Fibroblast of lung (primary cell): Measurements from ENCODE around the gene IGF1R. TPM values are rescaled to one million over a fixed set of nuclear protein-coding genes. Genes with fewer than 3 reads are reported as not detected.
A peak's percentile ranks its signal among the peaks of the same experiment; 100 is the strongest.

Source experiments
- DNase-seq, 2 donors: peaks; one replicate each; pipeline versions ENCODE4 v3.0.0 to v3.0.0-alpha.2; 2010; ENCODE audit warnings: low read depth in 2 of 2
- H2AFZ ChIP-seq: 2 replicates; pipeline ENCODE4 v1.5.1; 2012; ENCODE audit warnings: low read length, control low read depth, inconsistent platforms
- H3K27ac ChIP-seq: 2 replicates; pipeline ENCODE4 v1.5.1; 2011; ENCODE audit warnings: low read length, control low read depth; ENCODE audit not compliant: insufficient read depth
- H3K27me3 ChIP-seq: 2 replicates; pipeline ENCODE4 v1.5.1; 2011; ENCODE audit warnings: mild to moderate bottlenecking, low read length; ENCODE audit not compliant: control insufficient read depth, insufficient read depth
- H3K36me3 ChIP-seq: 2 replicates; pipeline ENCODE4 v1.5.1; 2011; ENCODE audit warnings: low read length; ENCODE audit not compliant: control insufficient read depth, insufficient read depth
- H3K4me1 ChIP-seq: 2 replicates; pipeline ENCODE4 v1.5.1; 2011; ENCODE audit warnings: low read length; ENCODE audit not compliant: control insufficient read depth, insufficient read depth; ENCODE audit errors: extremely low read depth
- H3K4me2 ChIP-seq: 2 replicates; pipeline ENCODE4 v1.5.1; 2011; ENCODE audit warnings: low read length, control low read depth; ENCODE audit not compliant: insufficient read depth; ENCODE audit errors: extremely low read depth
- H3K4me3 ChIP-seq, 4 experiments: fragments of 200-600 bp in 1 of 4; sonication (generic) in 1 of 4; replicated peaks in 1 of 4; 2 replicates each; pipeline ENCODE4 v1.5.1; 2011 to 2016; ENCODE audit warnings: low read length in 4 of 4, low read depth in 3 of 4, mild to moderate bottlenecking in 3 of 4, control low read depth in 2 of 4, inconsistent platforms in 1 of 4, mixed read lengths in 1 of 4; ENCODE audit not compliant: insufficient read depth in 1 of 4; ENCODE audit errors: control extremely low read depth in 1 of 4
- H3K79me2 ChIP-seq: 2 replicates; pipeline ENCODE4 v1.5.1; 2012; ENCODE audit warnings: mild to moderate bottlenecking, low read length, inconsistent platforms; ENCODE audit not compliant: control insufficient read depth, insufficient read depth
- H3K9ac ChIP-seq: 2 replicates; pipeline ENCODE4 v1.5.1; 2011; ENCODE audit warnings: mild to moderate bottlenecking, low read length, control low read depth; ENCODE audit not compliant: insufficient read depth
- H3K9me3 ChIP-seq: 2 replicates; pipeline ENCODE4 v1.5.1; 2012; ENCODE audit warnings: low read depth, low read length; ENCODE audit not compliant: control insufficient read depth, insufficient read depth
- H4K20me1 ChIP-seq: 2 replicates; pipeline ENCODE4 v1.5.1; 2011; ENCODE audit warnings: low read length; ENCODE audit not compliant: control insufficient read depth, insufficient read depth; ENCODE audit errors: extremely low read depth
- CTCF ChIP-seq, 2 donors: IDR thresholded peaks in 1 of 2; conservative IDR thresholded peaks in 1 of 2; 1 replicate in 1 of 2; 2 replicates in 1 of 2; pipeline ENCODE4 v1.5.1; 2011 to 2012; ENCODE audit warnings: low read length in 2 of 2, control low read depth in 1 of 2, inconsistent platforms in 1 of 2, low read depth in 1 of 2, mild to moderate bottlenecking in 1 of 2
- EZH2 ChIP-seq: IDR thresholded peaks from 2 replicates; pipeline ENCODE4 v1.5.1; 2012; ENCODE audit warnings: low read length, control low read depth, mild to moderate bottlenecking; ENCODE audit errors: missing control alignments
- polyA plus RNA-seq, 2 donors: library from polyadenylated mRNA; depleted of rRNA in 1 of 2; stranded (reverse) in 1 of 2; unstranded in 1 of 2; fragments of >200 nt; gene quantifications; 2 replicates each; pipeline ENCODE4 v1.2.1, GENCODE V29; 2011 to 2012; ENCODE audit warnings: missing spikeins in 1 of 2
- total RNA-seq: library from RNA; depleted of rRNA; stranded (reverse); fragments of >200 nt; gene quantifications from 2 replicates; pipeline ENCODE4 v1.2.1, GENCODE V29; 2014

IGF1R gene
- total and polyA plus RNA-seq, 2 donors (not counting 1 experiment from before 2014, with no cell fraction given) = 14.6 to 28.6 TPM

GRCh38 chr15:98727115-98728040, 79.0 kb downstream of the IGF1R start:
- Histone ChIP-seq H3K9me3 (no peaks in the 10 kb centered on the region), H3K79me2 (peaks cover 54% of the 10 kb centered on the region), H3K4me2 (peak overlapping the region; percentile 77), H3K27me3 (no peaks in the 10 kb centered on the region), H3K4me1 (peaks cover 20% of the 10 kb centered on the region), H2AFZ (no peak overlapping the region), H3K4me3 (peak overlapping the region in 3 of 4 experiments; percentile 10 to 36 (median 12)), H3K27ac (peak overlapping the region; percentile 95), H3K36me3 (no peaks in the 10 kb centered on the region), H3K9ac (peak overlapping the region; percentile 23), H4K20me1 (no peaks in the 10 kb centered on the region)
- TF ChIP-seq EZH2 (no peak), CTCF (conservative IDR thresholded peaks at IDR 0.05 in 1 of 2, IDR thresholded peaks at IDR 0.05 in 1 of 2; ENCODE audit: low read depth in 1 of 2, low read length in 2 of 2) (no peak)
- DNase-seq = peak; percentile 91 to 98

GRCh38 chr15:98728082-98728810, 79.9 kb downstream of the IGF1R start:
- H3K27ac ChIP-seq = peak overlapping the region; percentile 95
- peak overlapping the region; percentile 43 for H3K9ac ChIP-seq
- H3K27me3 ChIP-seq = no peaks in the 10 kb centered on the region
- H4K20me1 ChIP-seq = no peaks in the 10 kb centered on the region
- no peaks in the 10 kb centered on the region for H3K36me3 ChIP-seq
- H3K4me2 ChIP-seq = peak overlapping the region; percentile 44
- DNase-seq = no peak
- H3K79me2 ChIP-seq = peaks cover 59% of the 10 kb centered on the region
- H3K4me3 ChIP-seq = peak overlapping the region in 1 of 4 experiments; percentile 3
- H3K9me3 ChIP-seq = no peaks in the 10 kb centered on the region
- H2AFZ ChIP-seq = no peak overlapping the region
- peaks cover 20% of the 10 kb centered on the region for H3K4me1 ChIP-seq
- TF ChIP-seq CTCF (conservative IDR thresholded peaks at IDR 0.05 in 1 of 2, IDR thresholded peaks at IDR 0.05 in 1 of 2; ENCODE audit: low read depth in 1 of 2, low read length in 2 of 2) = no peak
- no peak for TF ChIP-seq EZH2

- Histone ChIP-seq H2AFZ (no peak overlapping the region), H3K9me3 (no peaks in the 10 kb centered on the region), H3K4me3 (no peak overlapping the region), H3K27ac (peak overlapping the region; percentile 95), H3K4me1 (peaks cover 20% of the 10 kb centered on the region), H3K9ac (no peak overlapping the region), H3K36me3 (no peaks in the 10 kb centered on the region), H4K20me1 (no peaks in the 10 kb centered on the region), H3K79me2 (peaks cover 64% of the 10 kb centered on the region), H3K4me2 (peak overlapping the region; percentile 44), H3K27me3 (no peaks in the 10 kb centered on the region)
- no peak for TF ChIP-seq CTCF (conservative IDR thresholded peaks at IDR 0.05 in 1 of 2, IDR thresholded peaks at IDR 0.05 in 1 of 2; ENCODE audit: low read depth in 1 of 2, low read length in 2 of 2)
- TF ChIP-seq EZH2 = no peak
- no peak for DNase-seq
Measured at GRCh38 chr15:98728811-98729160, 80.4 kb downstream of the IGF1R start.
